DOHH2 (cell line): Measurements from ENCODE around the gene TRABD.

Source experiments
- H3F3A ChIP-seq: fragments of 200-600 bp; sonication (generic), shearing (Covaris generic); 2 replicates; pipeline ENCODE4 v1.6.0; 2016; ENCODE audit warnings: antibody characterized with exemption, mild to moderate bottlenecking; ENCODE audit not compliant: control insufficient read depth, insufficient read depth
- H3K27ac ChIP-seq: fragments of 200-600 bp; sonication (generic); 2 replicates; pipeline ENCODE4 v1.5.1; 2014; ENCODE audit warnings: low read depth, mild to moderate bottlenecking, low read length, moderate library complexity
- H3K27me3 ChIP-seq: fragments of 200-600 bp; sonication (generic); 2 replicates; pipeline ENCODE4 v1.6.1; 2014; ENCODE audit warnings: mild to moderate bottlenecking, low read length, mixed read lengths; ENCODE audit not compliant: control insufficient read depth
- H3K36me3 ChIP-seq: fragments of 200-600 bp; sonication (generic); 2 replicates; pipeline ENCODE4 v1.6.1; 2014; ENCODE audit warnings: mild to moderate bottlenecking, low read length, moderate library complexity, mixed read lengths; ENCODE audit not compliant: control insufficient read depth
- H3K4me1 ChIP-seq: fragments of 200-600 bp; sonication (generic); 2 replicates; pipeline ENCODE4 v1.6.1; 2014; ENCODE audit warnings: mild to moderate bottlenecking, low read length, mixed read lengths; ENCODE audit not compliant: control insufficient read depth
- H3K4me2 ChIP-seq: fragments of 200-600 bp; sonication (generic); 2 replicates; pipeline ENCODE4 v1.6.0; 2014; ENCODE audit warnings: mild to moderate bottlenecking, low read length, moderate library complexity
- H3K4me3 ChIP-seq: fragments of 200-600 bp; sonication (generic); 2 replicates; pipeline ENCODE4 v1.5.1; 2014; ENCODE audit warnings: mild to moderate bottlenecking, low read length, mixed read lengths
- H3K79me2 ChIP-seq: fragments of 200-600 bp; sonication (generic); 2 replicates; pipeline ENCODE4 v1.6.1; 2014; ENCODE audit warnings: mild to moderate bottlenecking, low read length, mixed read lengths; ENCODE audit not compliant: control insufficient read depth
- H3K9me2 ChIP-seq: fragments of 200-600 bp; sonication (generic); replicated peaks from 2 replicates; pipeline ENCODE4 v1.6.1; 2014; ENCODE audit warnings: mild to moderate bottlenecking, low read length, mixed read lengths; ENCODE audit not compliant: control insufficient read depth
- H3K9me3 ChIP-seq: fragments of 200-600 bp; sonication (generic); 2 replicates; pipeline ENCODE4 v1.6.1; 2014; ENCODE audit warnings: antibody characterized with exemption, low read length, mixed read lengths; ENCODE audit not compliant: control insufficient read depth, insufficient read depth
- H4K20me1 ChIP-seq: fragments of 200-600 bp; sonication (generic); 2 replicates; pipeline ENCODE4 v1.6.0; 2014; ENCODE audit warnings: low read depth, mild to moderate bottlenecking, antibody characterized with exemption, low read length, moderate library complexity; ENCODE audit not compliant: control insufficient read depth, insufficient read depth
- EZH2phosphoT487 ChIP-seq: fragments of 200-600 bp; sonication (generic); IDR thresholded peaks from 2 replicates; pipeline ENCODE4 v1.6.1; 2017; ENCODE audit warnings: borderline replicate concordance, mild to moderate bottlenecking, antibody characterized with exemption, low read length, moderate library complexity, mixed read lengths
- TF ChIP-seq, protein P1 (sequence below): fragments of 200-600 bp; sonication (generic); IDR thresholded peaks from one replicate; pipeline ENCODE4 v1.5.1; 2014; ENCODE audit warnings: antibody characterized with exemption, mild to moderate bottlenecking, low read depth, low read length; ENCODE audit not compliant: poor library complexity, severe bottlenecking

The TRABD gene

DNA sequence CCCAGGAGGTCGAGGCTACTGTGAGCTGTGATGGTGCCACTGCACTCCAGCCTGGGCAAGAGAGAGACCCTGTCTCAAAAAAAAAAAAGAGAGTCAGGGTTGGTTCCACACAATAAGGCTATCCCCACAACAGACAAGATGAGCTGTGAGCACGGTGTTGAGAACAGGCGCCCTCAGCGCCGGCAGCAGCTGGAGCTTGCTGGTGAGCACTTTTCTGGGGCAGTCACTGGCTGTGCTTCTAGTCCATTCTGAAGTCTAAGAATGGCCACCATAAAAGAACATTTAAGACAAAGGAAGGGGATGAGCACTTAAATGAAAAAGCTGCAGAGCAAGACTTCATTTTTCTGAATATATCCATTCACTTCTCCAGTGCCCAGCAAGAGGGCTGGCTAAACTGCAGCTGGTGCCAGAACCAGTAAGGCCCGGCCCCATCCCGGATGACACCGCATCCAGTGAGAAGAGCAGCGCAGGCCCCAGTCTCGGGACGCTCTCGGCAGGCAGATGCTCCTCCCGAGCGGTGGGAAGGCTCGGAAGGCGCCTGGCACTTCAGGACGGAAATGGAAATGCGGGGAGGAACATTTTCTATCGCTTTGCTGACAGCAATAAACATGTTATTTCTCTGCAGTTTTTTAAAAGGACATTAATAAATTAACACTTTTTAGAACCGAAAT, 46.9 kb downstream of the TRABD start:
- Histone ChIP-seq H3F3A (0 out of 2 replicates have a peak, but pooled peaks cover 5% of the 10 kb centered on the region), H3K4me2 (no peak overlapping the region), H3K4me1 (no peaks in the 10 kb centered on the region)

DNA sequence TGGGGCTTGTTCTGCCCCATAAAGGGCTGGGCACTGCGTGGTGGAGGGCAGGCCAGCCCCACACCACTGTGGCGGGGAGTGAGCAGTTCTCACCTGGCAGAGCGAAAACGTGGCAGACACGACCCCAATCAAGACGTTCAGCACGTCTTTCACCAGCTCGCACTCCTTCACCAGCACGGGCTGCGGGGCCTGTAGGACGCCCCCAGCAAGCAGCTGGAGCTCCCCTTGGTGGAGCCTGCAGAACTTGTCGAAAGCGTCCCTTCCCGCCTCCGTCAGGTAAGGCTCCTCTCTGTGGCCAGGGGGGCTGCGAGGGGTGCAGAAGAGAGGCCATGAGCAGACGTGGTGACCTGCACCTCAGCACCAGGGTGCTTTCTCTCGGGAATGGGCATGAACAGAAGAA, 47.5 kb downstream of the TRABD start:
- Histone ChIP-seq H3F3A (0 out of 2 replicates have a peak, but pooled peaks cover 5% of the 10 kb centered on the region), H4K20me1 (no peaks in the 10 kb centered on the region), H3K4me3 (no peak overlapping the region), H3K27me3 (no peaks in the 10 kb centered on the region), H3K4me1 (no peaks in the 10 kb centered on the region), H3K4me2 (no peak overlapping the region), H3K79me2 (peaks cover 51% of the 10 kb centered on the region), H3K9me2 (no peaks in the 10 kb centered on the region), H3K36me3 (peaks cover 43% of the 10 kb centered on the region), H3K9me3 (peaks cover 6% of the 10 kb centered on the region; the same call in 1 of the 2 replicates), H3K27ac (no peak overlapping the region)
- TF ChIP-seq, protein P1, sequence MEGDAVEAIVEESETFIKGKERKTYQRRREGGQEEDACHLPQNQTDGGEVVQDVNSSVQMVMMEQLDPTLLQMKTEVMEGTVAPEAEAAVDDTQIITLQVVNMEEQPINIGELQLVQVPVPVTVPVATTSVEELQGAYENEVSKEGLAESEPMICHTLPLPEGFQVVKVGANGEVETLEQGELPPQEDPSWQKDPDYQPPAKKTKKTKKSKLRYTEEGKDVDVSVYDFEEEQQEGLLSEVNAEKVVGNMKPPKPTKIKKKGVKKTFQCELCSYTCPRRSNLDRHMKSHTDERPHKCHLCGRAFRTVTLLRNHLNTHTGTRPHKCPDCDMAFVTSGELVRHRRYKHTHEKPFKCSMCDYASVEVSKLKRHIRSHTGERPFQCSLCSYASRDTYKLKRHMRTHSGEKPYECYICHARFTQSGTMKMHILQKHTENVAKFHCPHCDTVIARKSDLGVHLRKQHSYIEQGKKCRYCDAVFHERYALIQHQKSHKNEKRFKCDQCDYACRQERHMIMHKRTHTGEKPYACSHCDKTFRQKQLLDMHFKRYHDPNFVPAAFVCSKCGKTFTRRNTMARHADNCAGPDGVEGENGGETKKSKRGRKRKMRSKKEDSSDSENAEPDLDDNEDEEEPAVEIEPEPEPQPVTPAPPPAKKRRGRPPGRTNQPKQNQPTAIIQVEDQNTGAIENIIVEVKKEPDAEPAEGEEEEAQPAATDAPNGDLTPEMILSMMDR, result no peak
- no peak for TF ChIP-seq EZH2phosphoT487

More for the DNA sequence above, 46.9 kb downstream of the TRABD start:
- H3K79me2 ChIP-seq, result peaks cover 46% of the 10 kb centered on the region
- no peaks in the 10 kb centered on the region for H3K27me3 ChIP-seq
- no peak overlapping the region for H3K27ac ChIP-seq
- H4K20me1 ChIP-seq, result no peaks in the 10 kb centered on the region
- H3K36me3 ChIP-seq, result peaks cover 41% of the 10 kb centered on the region
- peaks cover 6% of the 10 kb centered on the region; the same call in 1 of the 2 replicates for H3K9me3 ChIP-seq
- H3K4me3 ChIP-seq, result no peak overlapping the region
- no peaks in the 10 kb centered on the region for H3K9me2 ChIP-seq
- TF ChIP-seq, protein P1, result no peak
- TF ChIP-seq EZH2phosphoT487, result no peak

DNA sequence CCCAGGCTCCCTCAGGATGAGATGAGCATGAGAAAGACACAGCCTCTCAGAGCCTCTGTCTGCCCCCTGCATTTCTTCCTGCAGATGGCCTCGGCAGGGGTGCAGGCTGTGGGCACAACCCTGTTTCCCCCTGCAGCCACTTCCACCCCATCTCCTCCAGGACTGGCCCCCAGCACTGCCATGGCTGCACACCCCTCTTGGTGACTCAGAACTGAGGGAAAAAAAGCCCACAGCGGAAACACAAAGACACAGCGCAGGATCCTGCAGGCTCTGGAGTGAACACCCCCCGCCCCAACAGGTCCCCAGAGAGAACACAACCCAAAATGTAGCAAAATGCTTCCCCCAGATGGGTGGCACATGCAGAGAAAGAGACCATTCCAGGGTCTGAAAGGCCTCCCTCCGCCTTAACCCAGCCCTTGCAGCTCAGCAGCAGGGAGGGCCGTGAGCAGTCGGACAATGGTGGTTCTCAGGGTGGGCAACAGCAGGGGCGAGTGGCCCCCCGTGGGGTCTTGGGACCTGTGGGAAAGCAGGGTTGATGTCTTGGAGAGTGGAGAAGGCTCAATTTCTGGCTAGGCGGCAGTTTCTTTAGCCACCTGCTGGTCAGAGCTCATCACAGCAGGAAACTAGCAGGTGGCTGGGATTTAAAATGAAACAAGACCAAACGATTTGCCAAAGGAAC, 51.2 kb downstream of the TRABD start:
- peaks cover 10% of the 10 kb centered on the region; the same call in 1 of the 2 replicates for H4K20me1 ChIP-seq
- H3K9me3 ChIP-seq, result peaks cover 6% of the 10 kb centered on the region; the same call in 1 of the 2 replicates
- H3K4me1 ChIP-seq, result peaks cover 8% of the 10 kb centered on the region
- 0 out of 2 replicates have a peak, but pooled peaks cover 5% of the 10 kb centered on the region for H3F3A ChIP-seq
- no peak for TF ChIP-seq EZH2phosphoT487
- TF ChIP-seq, protein P1, result peak; percentile 60
- H3K79me2 ChIP-seq, result peaks cover 85% of the 10 kb centered on the region
- H3K4me2 ChIP-seq, result no peak overlapping the region
- no peak overlapping the region for H3K4me3 ChIP-seq
- no peaks in the 10 kb centered on the region for H3K27me3 ChIP-seq
- no peak overlapping the region for H3K27ac ChIP-seq
- H3K9me2 ChIP-seq, result no peaks in the 10 kb centered on the region
- H3K36me3 ChIP-seq, result peaks cover 49% of the 10 kb centered on the region
